GM23338 (cell line): ENCODE results near the gene SYT6. TPM values are rescaled to one million over a fixed set of nuclear protein-coding genes. Genes with fewer than 3 reads are reported as not detected.

Source experiments
- ATAC-seq: fragments of 200-7000 bp; cut with Tn5 transposase; 3 replicates; pipeline ENCODE4 v1.9.1; 2020
- DNase-seq: peaks from one replicate; pipeline ENCODE4 v3.0.0-alpha.2; 2015; ENCODE audit warnings: low spot score
- H2AFZ ChIP-seq: fragments of 200-600 bp; sonication (generic); 2 replicates; pipeline ENCODE4 v1.8.0; 2016; ENCODE audit warnings: antibody characterized with exemption, mild to moderate bottlenecking, moderate library complexity
- H3F3A ChIP-seq: fragments of 200-600 bp; sonication (generic); replicated peaks from 2 replicates; pipeline ENCODE4 v1.8.0; 2017; ENCODE audit warnings: antibody characterized with exemption, mixed run types, low read depth
- H3K27ac ChIP-seq: fragments of 200-600 bp; sonication (generic); 2 replicates; pipeline ENCODE4 v1.6.1; 2016; ENCODE audit warnings: low read depth
- H3K27me3 ChIP-seq: fragments of 200-600 bp; sonication (generic); 2 replicates; pipeline ENCODE4 v1.8.0; 2016; ENCODE audit warnings: mild to moderate bottlenecking, mixed run types, moderate library complexity; ENCODE audit not compliant: insufficient read depth
- H3K36me3 ChIP-seq: fragments of 200-600 bp; sonication (generic); 2 replicates; pipeline ENCODE4 v1.8.0; 2016; ENCODE audit warnings: mild to moderate bottlenecking; ENCODE audit not compliant: insufficient read depth
- H3K4me1 ChIP-seq: fragments of 200-600 bp; sonication (generic); 2 replicates; pipeline ENCODE4 v1.8.0; 2016; ENCODE audit warnings: mild to moderate bottlenecking, moderate library complexity; ENCODE audit not compliant: insufficient read depth
- H3K4me2 ChIP-seq: fragments of 200-600 bp; sonication (generic); 2 replicates; pipeline ENCODE4 v1.7.1; 2017; ENCODE audit warnings: mixed run types
- H3K4me3 ChIP-seq: fragments of 200-600 bp; sonication (generic); 2 replicates; pipeline ENCODE4 v1.6.1; 2016; ENCODE audit warnings: mixed run types
- H3K79me2 ChIP-seq: fragments of 200-600 bp; sonication (generic); replicated peaks from 2 replicates; pipeline ENCODE4 v1.8.0; 2017; ENCODE audit warnings: mild to moderate bottlenecking; ENCODE audit not compliant: insufficient read depth
- H3K9me2 ChIP-seq: fragments of 200-600 bp; sonication (generic); 2 replicates; pipeline ENCODE4 v1.8.0; 2017; ENCODE audit not compliant: insufficient read depth
- H4K20me1 ChIP-seq: fragments of 200-600 bp; sonication (generic); replicated peaks from 2 replicates; pipeline ENCODE4 v1.8.0; 2017; ENCODE audit warnings: mild to moderate bottlenecking; ENCODE audit not compliant: insufficient read depth
- H3K27ac Mint-ChIP-seq: 2 replicates; pipeline ENCODE4 v1.8.0; 2020; ENCODE audit warnings: inconsistent platforms, mild to moderate bottlenecking, moderate library complexity, mixed read lengths
- H3K27me3 Mint-ChIP-seq: 3 replicates; pipeline ENCODE4 v1.8.0; 2022; ENCODE audit warnings: low read depth, mild to moderate bottlenecking, moderate library complexity, mixed read lengths, inconsistent platforms; ENCODE audit not compliant: insufficient read depth, poor library complexity
- H3K36me3 Mint-ChIP-seq: 3 replicates; pipeline ENCODE4 v1.8.0; 2021; ENCODE audit warnings: low read depth, mild to moderate bottlenecking, inconsistent platforms, moderate library complexity, mixed read lengths
- H3K4me1 Mint-ChIP-seq: 3 replicates; pipeline ENCODE4 v1.8.0; 2020; ENCODE audit warnings: mild to moderate bottlenecking, inconsistent platforms, mixed read lengths
- H3K4me3 Mint-ChIP-seq: 3 replicates; pipeline ENCODE4 v1.8.0; 2021; ENCODE audit warnings: moderate library complexity, mild to moderate bottlenecking, inconsistent platforms, mixed read lengths
- H3K9me3 Mint-ChIP-seq: 3 replicates; pipeline ENCODE4 v1.8.0; 2020; ENCODE audit warnings: moderate library complexity, mild to moderate bottlenecking, inconsistent platforms, mixed read lengths
- CTCF ChIP-seq, 2 experiments: fragments of 200-600 bp in 1 of 2; sonication (generic) in 1 of 2; conservative IDR thresholded peaks; 2 replicates each; pipeline versions ENCODE4 v1.5.1 to v1.6.1; 2016 to 2017; ENCODE audit warnings: antibody characterized with exemption in 2 of 2, low read depth in 2 of 2, mild to moderate bottlenecking in 2 of 2, moderate library complexity in 1 of 2
- NANOG ChIP-seq: IDR thresholded peaks from 2 replicates; pipeline ENCODE4 v1.6.1; 2016; ENCODE audit warnings: antibody characterized with exemption, borderline replicate concordance
- ZNF114 ChIP-seq: fragments of 250-450 bp; sonication (Bioruptor Pico); IDR thresholded peaks from 2 replicates; pipeline ENCODE4 v1.5.0; 2020; ENCODE audit warnings: mild to moderate bottlenecking, moderate library complexity
- polyA plus RNA-seq: library from polyadenylated mRNA; unstranded; fragments of >200 nt; fragmentation: Nextera tagmentation; extraction: Ambion mirVana; gene quantifications from 2 replicates; pipeline ENCODE4 v1.2.1, GENCODE V29; 2016
- total RNA-seq: library from RNA; depleted of rRNA; stranded (reverse); fragments of >200 nt; shearing (Covaris generic); gene quantifications from 2 replicates; pipeline ENCODE4 v1.2.3, GENCODE V29; 2014
- TF ChIP-seq, protein P1 (sequence below): fragments of 250-450 bp; sonication (Bioruptor Pico); IDR thresholded peaks from 2 replicates; pipeline ENCODE4 v1.5.0; 2020; ENCODE audit warnings: mild to moderate bottlenecking, moderate library complexity

The SYT6 gene
- total and polyA plus RNA-seq, 2 experiments from 2014 or later = 31.2 to 42.6 TPM

- TF ChIP-seq, protein P1, sequence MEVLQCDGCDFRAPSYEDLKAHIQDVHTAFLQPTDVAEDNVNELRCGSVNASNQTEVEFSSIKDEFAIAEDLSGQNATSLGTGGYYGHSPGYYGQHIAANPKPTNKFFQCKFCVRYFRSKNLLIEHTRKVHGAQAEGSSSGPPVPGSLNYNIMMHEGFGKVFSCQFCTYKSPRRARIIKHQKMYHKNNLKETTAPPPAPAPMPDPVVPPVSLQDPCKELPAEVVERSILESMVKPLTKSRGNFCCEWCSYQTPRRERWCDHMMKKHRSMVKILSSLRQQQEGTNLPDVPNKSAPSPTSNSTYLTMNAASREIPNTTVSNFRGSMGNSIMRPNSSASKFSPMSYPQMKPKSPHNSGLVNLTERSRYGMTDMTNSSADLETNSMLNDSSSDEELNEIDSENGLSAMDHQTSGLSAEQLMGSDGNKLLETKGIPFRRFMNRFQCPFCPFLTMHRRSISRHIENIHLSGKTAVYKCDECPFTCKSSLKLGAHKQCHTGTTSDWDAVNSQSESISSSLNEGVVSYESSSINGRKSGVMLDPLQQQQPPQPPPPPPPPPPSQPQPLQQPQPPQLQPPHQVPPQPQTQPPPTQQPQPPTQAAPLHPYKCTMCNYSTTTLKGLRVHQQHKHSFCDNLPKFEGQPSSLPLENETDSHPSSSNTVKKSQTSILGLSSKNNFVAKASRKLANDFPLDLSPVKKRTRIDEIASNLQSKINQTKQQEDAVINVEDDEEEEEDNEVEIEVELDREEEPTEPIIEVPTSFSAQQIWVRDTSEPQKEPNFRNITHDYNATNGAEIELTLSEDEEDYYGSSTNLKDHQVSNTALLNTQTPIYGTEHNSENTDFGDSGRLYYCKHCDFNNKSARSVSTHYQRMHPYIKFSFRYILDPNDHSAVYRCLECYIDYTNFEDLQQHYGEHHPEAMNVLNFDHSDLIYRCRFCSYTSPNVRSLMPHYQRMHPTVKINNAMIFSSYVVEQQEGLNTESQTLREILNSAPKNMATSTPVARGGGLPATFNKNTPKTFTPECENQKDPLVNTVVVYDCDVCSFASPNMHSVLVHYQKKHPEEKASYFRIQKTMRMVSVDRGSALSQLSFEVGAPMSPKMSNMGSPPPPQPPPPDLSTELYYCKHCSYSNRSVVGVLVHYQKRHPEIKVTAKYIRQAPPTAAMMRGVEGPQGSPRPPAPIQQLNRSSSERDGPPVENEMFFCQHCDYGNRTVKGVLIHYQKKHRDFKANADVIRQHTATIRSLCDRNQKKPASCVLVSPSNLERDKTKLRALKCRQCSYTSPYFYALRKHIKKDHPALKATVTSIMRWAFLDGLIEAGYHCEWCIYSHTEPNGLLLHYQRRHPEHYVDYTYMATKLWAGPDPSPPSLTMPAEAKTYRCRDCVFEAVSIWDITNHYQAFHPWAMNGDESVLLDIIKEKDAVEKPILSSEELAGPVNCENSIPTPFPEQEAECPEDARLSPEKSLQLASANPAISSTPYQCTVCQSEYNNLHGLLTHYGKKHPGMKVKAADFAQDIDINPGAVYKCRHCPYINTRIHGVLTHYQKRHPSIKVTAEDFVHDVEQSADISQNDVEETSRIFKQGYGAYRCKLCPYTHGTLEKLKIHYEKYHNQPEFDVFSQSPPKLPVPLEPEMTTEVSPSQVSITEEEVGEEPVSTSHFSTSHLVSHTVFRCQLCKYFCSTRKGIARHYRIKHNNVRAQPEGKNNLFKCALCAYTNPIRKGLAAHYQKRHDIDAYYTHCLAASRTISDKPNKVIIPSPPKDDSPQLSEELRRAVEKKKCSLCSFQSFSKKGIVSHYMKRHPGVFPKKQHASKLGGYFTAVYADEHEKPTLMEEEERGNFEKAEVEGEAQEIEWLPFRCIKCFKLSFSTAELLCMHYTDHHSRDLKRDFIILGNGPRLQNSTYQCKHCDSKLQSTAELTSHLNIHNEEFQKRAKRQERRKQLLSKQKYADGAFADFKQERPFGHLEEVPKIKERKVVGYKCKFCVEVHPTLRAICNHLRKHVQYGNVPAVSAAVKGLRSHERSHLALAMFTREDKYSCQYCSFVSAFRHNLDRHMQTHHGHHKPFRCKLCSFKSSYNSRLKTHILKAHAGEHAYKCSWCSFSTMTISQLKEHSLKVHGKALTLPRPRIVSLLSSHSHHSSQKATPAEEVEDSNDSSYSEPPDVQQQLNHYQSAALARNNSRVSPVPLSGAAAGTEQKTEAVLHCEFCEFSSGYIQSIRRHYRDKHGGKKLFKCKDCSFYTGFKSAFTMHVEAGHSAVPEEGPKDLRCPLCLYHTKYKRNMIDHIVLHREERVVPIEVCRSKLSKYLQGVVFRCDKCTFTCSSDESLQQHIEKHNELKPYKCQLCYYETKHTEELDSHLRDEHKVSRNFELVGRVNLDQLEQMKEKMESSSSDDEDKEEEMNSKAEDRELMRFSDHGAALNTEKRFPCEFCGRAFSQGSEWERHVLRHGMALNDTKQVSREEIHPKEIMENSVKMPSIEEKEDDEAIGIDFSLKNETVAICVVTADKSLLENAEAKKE = no peak
- TF ChIP-seq NANOG (no peak), ZNF114 (CRISPR knock-in tag) (no peak)
Measured at GRCh38 chr1:114128293-114128692, 25.4 kb downstream of the SYT6 start (continued).

DNA sequence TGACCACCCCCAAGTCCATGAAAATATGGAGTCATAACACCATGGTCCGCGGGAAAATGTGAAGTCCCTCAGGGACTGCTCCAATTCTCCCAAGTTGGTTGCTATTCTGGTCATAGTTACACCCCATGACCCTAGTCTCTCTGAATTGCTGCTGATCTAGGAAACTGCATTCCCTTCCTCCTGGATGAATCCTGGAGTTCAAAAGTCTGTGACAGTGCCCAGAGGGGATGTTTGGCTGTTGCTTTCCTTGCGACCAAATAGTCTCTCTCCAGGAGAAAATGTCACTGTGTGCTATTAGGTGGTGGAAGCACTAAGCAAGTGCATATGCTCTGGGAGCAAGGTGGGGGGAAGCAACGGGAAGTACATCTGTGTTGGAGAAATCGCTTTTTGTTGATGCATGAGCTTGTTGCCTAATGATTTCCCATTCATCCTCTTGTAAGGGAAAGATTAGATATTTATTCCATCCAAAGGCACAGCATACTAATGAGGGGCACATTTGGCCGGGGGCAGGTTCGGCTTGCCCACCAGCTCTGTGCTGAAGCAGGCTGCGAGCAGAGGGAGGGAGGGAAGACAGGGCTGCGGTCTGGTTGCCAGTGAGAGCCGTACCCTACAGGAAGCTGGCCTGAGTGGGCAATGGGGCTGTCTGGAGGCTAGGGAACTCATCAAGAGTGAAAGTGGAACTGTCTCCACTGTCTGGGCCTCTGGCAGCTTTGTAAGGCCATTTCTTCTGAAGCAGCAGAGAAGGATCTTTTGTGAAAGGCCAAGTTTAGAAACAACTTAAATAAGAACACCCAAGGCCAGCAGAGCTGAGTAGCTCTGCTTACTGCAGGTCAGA, 27.2 kb downstream of the SYT6 start:
- peaks cover 13% of the 10 kb centered on the region for H3K27me3 Mint-ChIP-seq
- Histone ChIP-seq H3K4me3 (no peak overlapping the region), H3K27ac (no peak overlapping the region), H2AFZ (no peak overlapping the region), H3K79me2 (no peaks in the 10 kb centered on the region; the same call in 1 of the 2 replicates), H3K4me2 (no peak overlapping the region), H3K36me3 (peaks cover 20% of the 10 kb centered on the region), H3K9me2 (peaks cover 9% of the 10 kb centered on the region; the same call in 1 of the 2 replicates), H4K20me1 (peaks cover 11% of the 10 kb centered on the region; the same call in 1 of the 2 replicates), H3K4me1 (peaks cover 5% of the 10 kb centered on the region), H3K27me3 (no peaks in the 10 kb centered on the region), H3F3A (0 out of 2 replicates have a peak, but pooled peaks cover 18% of the 10 kb centered on the region)
- no peaks in the 10 kb centered on the region for H3K9me3 Mint-ChIP-seq
- no peak overlapping the region for H3K27ac Mint-ChIP-seq
- DNase-seq = no peak
- H3K36me3 Mint-ChIP-seq = peaks cover 85% of the 10 kb centered on the region
- ATAC-seq = no peak
- TF ChIP-seq CTCF (conservative IDR thresholded peaks at IDR 0.05; ENCODE audit: low read depth in 2 of 2) = no peak
- H3K4me1 Mint-ChIP-seq = peaks cover 17% of the 10 kb centered on the region
- no peak overlapping the region for H3K4me3 Mint-ChIP-seq
